SU-DHL-6 (cell line): ENCODE data around the gene AKT1.

Experiments used
- H2AFZ ChIP-seq: fragments of 200-600 bp; sonication (generic); 2 replicates; pipeline ENCODE4 v1.6.1; 2014; ENCODE audit warnings: low read depth, mild to moderate bottlenecking, moderate library complexity, mixed read lengths, antibody characterized with exemption, low read length; ENCODE audit not compliant: severe bottlenecking
- H3F3A ChIP-seq: fragments of 200-600 bp; shearing (Covaris generic); 2 replicates; pipeline ENCODE4 v1.6.0; 2016; ENCODE audit warnings: antibody characterized with exemption, mild to moderate bottlenecking; ENCODE audit not compliant: insufficient read depth
- H3K27ac ChIP-seq: fragments of 200-600 bp; sonication (generic); 2 replicates; pipeline ENCODE4 v1.5.1; 2016; ENCODE audit warnings: low read depth, mild to moderate bottlenecking, low read length, moderate library complexity, mixed read lengths
- H3K27me3 ChIP-seq: fragments of 200-600 bp; sonication (generic), shearing (Covaris generic); 2 replicates; pipeline ENCODE4 v1.6.0; 2014; ENCODE audit warnings: mild to moderate bottlenecking, low read length
- H3K36me3 ChIP-seq: fragments of 200-600 bp; sonication (generic); 2 replicates; pipeline ENCODE4 v1.6.1; 2014; ENCODE audit warnings: mild to moderate bottlenecking, low read length, mixed read lengths
- H3K4me2 ChIP-seq: fragments of 300-600, 200-600 bp; shearing (Covaris generic), sonication (generic); 2 replicates; pipeline ENCODE4 v1.6.0; 2014; ENCODE audit warnings: low read length, low read depth, mild to moderate bottlenecking; ENCODE audit not compliant: poor library complexity, severe bottlenecking
- H3K4me3 ChIP-seq: fragments of 200-600 bp; sonication (generic); 2 replicates; pipeline ENCODE4 v1.5.1; 2014; ENCODE audit warnings: antibody characterized with exemption, low read length, mild to moderate bottlenecking, mixed read lengths; ENCODE audit not compliant: insufficient read depth, poor library complexity, severe bottlenecking
- H3K79me2 ChIP-seq: fragments of 200-600 bp; sonication (generic); 2 replicates; pipeline ENCODE4 v1.6.1; 2014; ENCODE audit warnings: mild to moderate bottlenecking, low read length, moderate library complexity; ENCODE audit not compliant: insufficient read depth
- H3K9ac ChIP-seq: fragments of 200-600 bp; sonication (generic); 2 replicates; pipeline ENCODE4 v1.7.0; 2014; ENCODE audit warnings: mild to moderate bottlenecking, low read length
- H3K9me2 ChIP-seq: fragments of 200-600 bp; sonication (generic); replicated peaks from 2 replicates; pipeline ENCODE4 v1.6.1; 2014; ENCODE audit warnings: low read length; ENCODE audit not compliant: insufficient read depth
- H3K9me3 ChIP-seq: fragments of 200-600 bp; sonication (generic); 2 replicates; pipeline ENCODE4 v1.6.1; 2014; ENCODE audit warnings: low read length, mixed read lengths; ENCODE audit not compliant: insufficient read depth
- H4K20me1 ChIP-seq: fragments of 200-600 bp; sonication (generic); 2 replicates; pipeline ENCODE4 v1.6.1; 2014; ENCODE audit warnings: low read depth, mild to moderate bottlenecking, antibody characterized with exemption, low read length, moderate library complexity, mixed read lengths
- CTCF ChIP-seq: fragments of 200-600 bp; sonication (generic); IDR thresholded peaks from one replicate; pipeline ENCODE4 v1.5.1; 2017; ENCODE audit warnings: antibody characterized with exemption, mild to moderate bottlenecking, low read length, moderate library complexity; ENCODE audit not compliant: insufficient read depth, poor library complexity, severe bottlenecking
- EZH2phosphoT487 ChIP-seq: fragments of 200-600 bp; sonication (generic), shearing (Covaris generic); conservative IDR thresholded peaks from 2 replicates; pipeline ENCODE4 v1.6.1; 2018; ENCODE audit warnings: mild to moderate bottlenecking, antibody characterized with exemption, low read length, moderate library complexity, mixed read lengths

Gene AKT1

GRCh38 chr14:104800771-104801519 is 5.4 kb upstream of the AKT1 start, which contains the start of gene ZBTB42:
ZBTB42 (plus strand) TSS chr14:104801101; CDS start chr14:104801198, 97 bp downstream.
- Histone ChIP-seq H3K4me3 (peak within 1 kb of the TSS; percentile 62), H3K4me2 (peak within 1 kb of the TSS; percentile 54), H3F3A (peaks cover 18% of the 10 kb centered on the region), H3K36me3 (no peaks in the 10 kb centered on the region), H3K9me3 (no peaks in the 10 kb centered on the region), H3K9me2 (no peaks in the 10 kb centered on the region), H3K27me3 (no peaks in the 10 kb centered on the region), H3K9ac (peak within 1 kb of the TSS; percentile 58), H3K79me2 (no peaks in the 10 kb centered on the region), H3K27ac (no peak within 1 kb of the TSS), H2AFZ (no peak within 1 kb of the TSS), H4K20me1 (no peaks in the 10 kb centered on the region)
- no peak for TF ChIP-seq EZH2phosphoT487
- no peak for TF ChIP-seq CTCF

GRCh38 chr14:104800015-104800770 is 4.6 kb upstream of the AKT1 start:
- no peaks in the 10 kb centered on the region for H3K9me3 ChIP-seq
- H3K9me2 ChIP-seq = no peaks in the 10 kb centered on the region
- H2AFZ ChIP-seq = no peak overlapping the region
- no peak overlapping the region for H3K9ac ChIP-seq
- H3K4me3 ChIP-seq = peak overlapping the region; percentile 62
- no peaks in the 10 kb centered on the region for H3K36me3 ChIP-seq
- no peak for TF ChIP-seq CTCF
- peaks cover 19% of the 10 kb centered on the region for H3F3A ChIP-seq
- peak overlapping the region; percentile 54 for H3K4me2 ChIP-seq
- H3K27ac ChIP-seq = no peak overlapping the region
- H4K20me1 ChIP-seq = no peaks in the 10 kb centered on the region
- no peaks in the 10 kb centered on the region for H3K27me3 ChIP-seq
- no peaks in the 10 kb centered on the region for H3K79me2 ChIP-seq

- no peak overlapping the region for H3K27ac ChIP-seq
- H3K4me2 ChIP-seq = no peak overlapping the region
- peaks cover 5% of the 10 kb centered on the region; the same call in 1 of the 2 replicates for H3K79me2 ChIP-seq
- H3F3A ChIP-seq = peaks cover 19% of the 10 kb centered on the region
- no peaks in the 10 kb centered on the region for H3K36me3 ChIP-seq
- no peak overlapping the region for H2AFZ ChIP-seq
- TF ChIP-seq CTCF (no peak), EZH2phosphoT487 (no peak)
- H4K20me1 ChIP-seq = no peaks in the 10 kb centered on the region
- H3K9ac ChIP-seq = no peak overlapping the region
- H3K9me3 ChIP-seq = no peaks in the 10 kb centered on the region
- H3K4me3 ChIP-seq = no peak overlapping the region
- no peaks in the 10 kb centered on the region for H3K9me2 ChIP-seq
- H3K27me3 ChIP-seq = no peaks in the 10 kb centered on the region
These were observed 3.9 kb upstream of the AKT1 start for GRCh38 chr14:104799244-104800014.
